Prostate gland (tissue), 2 donors: ENCODE results near the gene INPP5J. TPM values are rescaled to one million over a fixed set of nuclear protein-coding genes. Genes with fewer than 3 reads are reported as not detected.

Experiments
- DNase-seq: peaks from one replicate; pipeline ENCODE4 v3.0.0-alpha.2; 2019; ENCODE audit warnings: low spot score
- H3K27ac ChIP-seq, 2 donors: fragments of 200-600 bp; sonication (generic); 2 replicates each; pipeline ENCODE4 v1.5.1; 2017 to 2019
- H3K27me3 ChIP-seq: fragments of 200-600 bp; sonication (generic); replicated peaks from 2 replicates; pipeline ENCODE4 v1.5.1; 2019; ENCODE audit not compliant: insufficient read depth
- H3K36me3 ChIP-seq, 2 donors: fragments of 200-600 bp; sonication (generic); 1 replicate in 1 of 2; 2 replicates in 1 of 2; pipeline versions ENCODE4 v1.5.1 to v1.8.1; 2017 to 2019
- H3K4me1 ChIP-seq: fragments of 200-600 bp; sonication (generic); replicated peaks from 2 replicates; pipeline ENCODE4 v1.5.1; 2019
- H3K4me3 ChIP-seq, 2 donors: fragments of 200-600 bp; sonication (generic); 2 replicates each; pipeline ENCODE4 v1.5.1; 2017 to 2019
- H3K9me3 ChIP-seq: fragments of 200-600 bp; sonication (generic); 2 replicates; pipeline ENCODE4 v1.5.1; 2017
- POLR2A ChIP-seq: fragments of 450-650 bp; IDR thresholded peaks from one replicate; pipeline ENCODE4 v1.6.1; 2016; ENCODE audit warnings: antibody characterized with exemption, mild to moderate bottlenecking
- POLR2AphosphoS5 ChIP-seq: sonication (generic); formaldehyde crosslinking; IDR thresholded peaks from one replicate; pipeline ENCODE4 v1.6.1; 2017; ENCODE audit warnings: antibody characterized with exemption
- WGBS: methylation state at CpG from one replicate; pipeline ENCODE4 v1.1.5; 2018; 5-methylcytosine and 5-hydroxymethylcytosine counted together
- intact Hi-C: fragments of 100-400 bp; cut with DNase I; formaldehyde crosslinking; loops from one replicate; pipeline ENCODE4 v1.14.2; 2022
- total RNA-seq, 2 donors: library from RNA; depleted of rRNA; stranded (reverse); fragments of >200 nt; gene quantifications; one replicate each; pipeline ENCODE4 v1.1.0, GENCODE V29; 2016
- TF ChIP-seq, protein P1 (sequence below), 4 experiments: fragments of 200-600 bp in 2 of 4; fragments of 450-650 bp in 2 of 4; sonication (generic) in 2 of 4; IDR thresholded peaks; 1 replicate in 3 of 4; 2 replicates in 1 of 4; pipeline ENCODE4 v1.5.1; 2016 to 2019; ENCODE audit warnings: antibody characterized with exemption in 4 of 4, mild to moderate bottlenecking in 2 of 4, moderate library complexity in 2 of 4

INPP5J gene
- total RNA-seq, 2 donors from 2014 or later = 14.4 to 33.3 TPM

GRCh38 chr22:31141551-31141950, 18.8 kb downstream of the INPP5J start:
- no peaks in the 10 kb centered on the region for H3K9me3 ChIP-seq
- no peak overlapping the region for H3K4me3 ChIP-seq
- no peak for DNase-seq
- TF ChIP-seq POLR2AphosphoS5 (no peak), POLR2A (no peak)
- TF ChIP-seq, protein P1, sequence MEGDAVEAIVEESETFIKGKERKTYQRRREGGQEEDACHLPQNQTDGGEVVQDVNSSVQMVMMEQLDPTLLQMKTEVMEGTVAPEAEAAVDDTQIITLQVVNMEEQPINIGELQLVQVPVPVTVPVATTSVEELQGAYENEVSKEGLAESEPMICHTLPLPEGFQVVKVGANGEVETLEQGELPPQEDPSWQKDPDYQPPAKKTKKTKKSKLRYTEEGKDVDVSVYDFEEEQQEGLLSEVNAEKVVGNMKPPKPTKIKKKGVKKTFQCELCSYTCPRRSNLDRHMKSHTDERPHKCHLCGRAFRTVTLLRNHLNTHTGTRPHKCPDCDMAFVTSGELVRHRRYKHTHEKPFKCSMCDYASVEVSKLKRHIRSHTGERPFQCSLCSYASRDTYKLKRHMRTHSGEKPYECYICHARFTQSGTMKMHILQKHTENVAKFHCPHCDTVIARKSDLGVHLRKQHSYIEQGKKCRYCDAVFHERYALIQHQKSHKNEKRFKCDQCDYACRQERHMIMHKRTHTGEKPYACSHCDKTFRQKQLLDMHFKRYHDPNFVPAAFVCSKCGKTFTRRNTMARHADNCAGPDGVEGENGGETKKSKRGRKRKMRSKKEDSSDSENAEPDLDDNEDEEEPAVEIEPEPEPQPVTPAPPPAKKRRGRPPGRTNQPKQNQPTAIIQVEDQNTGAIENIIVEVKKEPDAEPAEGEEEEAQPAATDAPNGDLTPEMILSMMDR (IDR thresholded peaks at IDR 0.05) = no peak
- H3K4me1 ChIP-seq = no peaks in the 10 kb centered on the region
- intact Hi-C loops = loop anchor here (10.0 kb wide), 1 partner anchor 377 kb away; no protein-coding TSS in a partner anchor
- no peaks in the 10 kb centered on the region for H3K27me3 ChIP-seq
- H3K27ac ChIP-seq = no peak overlapping the region
- WGBS = 93% methylated on average over 2 of the region's 2 CpGs
- no peaks in the 10 kb centered on the region for H3K36me3 ChIP-seq

DNA sequence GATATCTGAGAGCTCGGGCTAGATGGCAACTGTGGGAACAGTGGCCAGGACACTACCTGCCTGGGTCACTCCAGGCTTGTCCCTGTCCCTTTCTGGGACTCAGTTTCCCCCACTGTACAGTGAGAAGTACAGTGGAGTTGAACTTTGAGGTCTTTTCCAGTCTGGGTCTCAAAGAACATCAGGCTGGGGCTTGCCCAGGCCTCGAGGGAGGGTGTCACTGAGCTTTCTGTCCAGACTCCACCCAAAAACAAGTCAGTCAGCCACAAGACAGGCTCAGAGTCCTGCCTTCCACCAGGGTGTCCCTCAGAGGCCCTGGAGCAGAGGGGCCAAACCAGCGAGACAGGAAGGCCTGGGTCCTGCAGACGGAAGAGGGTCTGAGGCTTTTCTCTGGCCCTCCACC, 19.5 kb downstream of the INPP5J start:
- 69% methylated on average over 4 of the region's 4 CpGs for WGBS
- no peaks in the 10 kb centered on the region for H3K4me1 ChIP-seq
- no peak for DNase-seq
- no peak overlapping the region for H3K4me3 ChIP-seq
- no peaks in the 10 kb centered on the region for H3K36me3 ChIP-seq
- TF ChIP-seq POLR2AphosphoS5 = no peak
- TF ChIP-seq POLR2A = no peak
- TF ChIP-seq, protein P1 (IDR thresholded peaks at IDR 0.05) = no peak
- H3K9me3 ChIP-seq = no peaks in the 10 kb centered on the region
- H3K27me3 ChIP-seq = no peaks in the 10 kb centered on the region
- intact Hi-C loops = loop anchor here (10.0 kb wide), 1 partner anchor 377 kb away; no protein-coding TSS in a partner anchor
- no peak overlapping the region for H3K27ac ChIP-seq

- no peak overlapping the region for H3K27ac ChIP-seq
- no peak for TF ChIP-seq POLR2A
- H3K4me3 ChIP-seq = no peak overlapping the region
- H3K4me1 ChIP-seq = no peaks in the 10 kb centered on the region
- no peaks in the 10 kb centered on the region for H3K27me3 ChIP-seq
- H3K9me3 ChIP-seq = no peaks in the 10 kb centered on the region
- no peak for DNase-seq
- H3K36me3 ChIP-seq = no peaks in the 10 kb centered on the region
- 49% methylated on average over 3 of the region's 3 CpGs for WGBS
- intact Hi-C loops = loop anchor here (10.0 kb wide), 1 partner anchor 378 kb away; no protein-coding TSS in a partner anchor
Measured at GRCh38 chr22:31143038-31143437, 20.3 kb downstream of the INPP5J start.

GRCh38 chr22:31143537-31143936, 20.8 kb downstream of the INPP5J start:
- Histone ChIP-seq H3K27ac (no peak overlapping the region), H3K4me3 (no peak overlapping the region), H3K27me3 (no peaks in the 10 kb centered on the region), H3K36me3 (no peaks in the 10 kb centered on the region), H3K9me3 (no peaks in the 10 kb centered on the region), H3K4me1 (no peaks in the 10 kb centered on the region)
- no peak for TF ChIP-seq POLR2A
- no peak for DNase-seq
- intact Hi-C loops = loop anchor here (10.0 kb wide), 1 partner anchor 379 kb away; no protein-coding TSS in a partner anchor
- 61% methylated on average over 3 of the region's 3 CpGs for WGBS

DNA sequence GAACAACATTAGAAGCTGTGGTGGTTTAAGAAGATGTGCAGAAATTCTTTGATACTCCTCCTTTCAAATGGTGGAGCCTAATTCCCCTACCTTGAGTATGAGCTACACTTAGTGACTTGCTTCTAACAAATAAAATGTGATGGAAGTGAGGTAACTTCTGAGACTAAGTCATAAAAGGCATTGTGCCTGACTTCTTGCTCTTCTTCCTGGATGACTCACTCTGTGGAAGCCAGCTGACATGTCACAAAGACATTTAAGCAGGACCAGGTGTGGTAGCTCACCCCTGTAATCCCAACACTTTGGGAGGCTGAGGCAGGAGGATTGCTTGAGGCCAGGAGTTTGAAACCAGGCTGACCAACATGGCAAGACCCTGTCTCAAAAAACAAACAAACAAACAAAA, 21.5 kb downstream of the INPP5J start:
- no peak overlapping the region for H3K4me3 ChIP-seq
- H3K9me3 ChIP-seq = no peaks in the 10 kb centered on the region

More for the DNA sequence above, 21.5 kb downstream of the INPP5J start:
- intact Hi-C loops = loop anchor here (10.0 kb wide), 1 partner anchor 379 kb away; no protein-coding TSS in a partner anchor
- no peaks in the 10 kb centered on the region for H3K27me3 ChIP-seq
- TF ChIP-seq, protein P1 (IDR thresholded peaks at IDR 0.05) = no peak
- no peak for TF ChIP-seq POLR2A
- no peak for TF ChIP-seq POLR2AphosphoS5
- H3K4me1 ChIP-seq = no peaks in the 10 kb centered on the region
- no peaks in the 10 kb centered on the region for H3K36me3 ChIP-seq
- no peak overlapping the region for H3K27ac ChIP-seq
- no peak for DNase-seq
